Jurkat, Clone E6-1 (cell line): ENCODE data around the gene BMPR2. TPM values are rescaled to one million over a fixed set of nuclear protein-coding genes. Genes with fewer than 3 reads are reported as not detected.
"Not testable (repeated sequence)": the region's sequence is repeated elsewhere in the genome, so short reads cannot be mapped to it uniquely, and the experiment has no call there.

Experiments
- DNase-seq: peaks from one replicate; pipeline ENCODE4 v3.0.0-alpha.2; 2011; ENCODE audit warnings: low read depth, low spot score
- H3K4me3 ChIP-seq: 2 replicates; pipeline ENCODE4 v1.5.1; 2011; ENCODE audit warnings: mild to moderate bottlenecking, low read length, control low read depth, moderate library complexity
- polyA plus RNA-seq: library from polyadenylated mRNA; unstranded; fragments of >200 nt; gene quantifications from one replicate; pipeline ENCODE4 v1.2.1, GENCODE V29; 2012; ENCODE audit warnings: missing spikeins; ENCODE audit not compliant: insufficient read length, insufficient read depth

Gene BMPR2
- polyA plus RNA-seq = 3.2 TPM

GRCh38 chr2:202375609-202376408 lies at the start of gene BMPR2:
BMPR2 (plus strand) TSS chr2:202376327; CDS start chr2:202377475, 1,148 bp downstream.
- peak; percentile 49 for DNase-seq

DNA sequence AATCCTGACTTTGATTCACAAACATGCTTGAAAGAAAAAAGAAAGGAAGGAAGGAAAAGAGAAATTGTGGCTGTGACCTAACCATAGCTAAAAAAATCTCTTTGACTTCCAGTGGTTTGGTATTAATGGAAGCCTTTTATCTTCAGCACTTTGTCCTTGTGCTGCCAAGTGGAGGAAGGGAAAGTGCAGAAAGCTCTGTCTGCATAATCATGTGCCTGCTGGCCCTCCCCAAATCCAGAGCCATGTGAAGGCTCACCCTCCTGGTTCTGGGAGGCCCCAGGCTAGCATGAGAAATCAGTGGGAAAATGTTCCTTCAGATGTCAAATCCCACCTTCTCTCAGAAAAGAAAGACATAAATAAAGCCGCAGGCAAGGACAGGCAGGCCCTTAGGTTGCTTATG lies 48.3 kb upstream of the BMPR2 start:
- H3K4me3 ChIP-seq = no peak overlapping the region
- DNase-seq = no peak

More at GRCh38 chr2:202375609-202376408, at the start of gene BMPR2:
- H3K4me3 ChIP-seq = peak within 1 kb of the TSS; percentile 85

DNA sequence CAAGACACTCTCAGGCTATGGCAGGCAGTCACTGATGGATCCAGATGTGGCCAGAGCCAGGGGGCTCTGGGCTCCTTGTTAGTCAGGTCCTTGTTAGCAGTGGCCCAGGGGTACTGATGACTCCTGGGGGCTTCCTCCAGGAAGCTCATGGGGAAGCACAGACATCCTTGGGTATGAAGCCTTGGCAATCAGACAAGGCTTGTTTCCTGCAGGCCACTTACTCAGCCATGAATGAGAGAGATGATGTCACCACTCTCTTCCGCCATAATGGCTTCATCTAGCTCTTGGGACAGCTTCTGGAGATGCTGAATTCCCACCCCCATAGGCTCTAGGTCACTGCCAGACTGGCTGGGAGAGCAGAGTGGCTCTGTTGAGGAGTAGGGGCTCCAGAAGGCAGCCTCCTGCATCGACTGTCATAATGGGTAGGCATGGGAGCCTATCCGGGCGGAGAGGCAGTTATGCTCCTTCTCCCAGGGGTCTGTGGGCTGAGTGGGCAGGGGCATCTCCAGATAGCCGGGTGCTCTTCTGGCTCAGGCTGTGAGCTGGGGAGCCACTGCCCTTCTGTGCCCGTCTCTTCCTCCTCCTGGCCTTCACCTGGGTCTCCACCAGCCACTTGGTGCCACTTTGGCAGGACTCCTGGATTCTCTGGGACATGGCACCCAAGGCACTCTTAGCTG lies 40.2 kb upstream of the BMPR2 start:
- no peak for DNase-seq
- no peak overlapping the region for H3K4me3 ChIP-seq

GRCh38 chr2:202337151-202337550 lies 39.0 kb upstream of the BMPR2 start:
- no peak overlapping the region for H3K4me3 ChIP-seq
- no peak for DNase-seq

DNA sequence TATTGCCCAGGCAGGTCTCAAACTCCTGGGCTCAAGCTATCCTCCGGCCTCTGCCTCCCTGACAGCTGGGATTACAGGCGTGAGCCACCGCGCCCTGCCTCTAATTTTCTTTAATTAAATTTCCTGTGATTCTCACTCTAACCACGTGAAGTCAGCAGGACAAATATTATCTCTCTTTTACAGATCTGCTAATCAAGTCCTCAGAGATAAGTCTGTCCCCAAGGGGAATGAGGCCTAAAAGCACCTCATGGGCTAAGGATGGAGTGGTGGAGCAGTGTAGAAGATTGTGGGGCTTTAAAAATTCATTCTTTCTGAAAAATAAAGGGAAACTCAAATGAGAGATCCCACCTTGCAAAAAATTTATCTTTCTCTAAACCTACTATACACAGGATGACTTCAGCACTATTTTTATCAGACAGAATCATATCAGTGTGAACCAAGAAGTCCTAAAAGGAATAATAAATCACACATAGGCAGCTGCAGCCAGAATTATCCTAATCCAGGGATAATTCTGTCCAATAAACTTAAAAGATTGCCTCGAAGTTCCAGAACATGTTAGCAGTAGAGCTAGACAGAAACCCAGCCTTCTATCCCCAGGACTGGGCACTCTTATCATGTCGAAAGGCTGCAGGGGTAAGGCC lies 38.3 kb upstream of the BMPR2 start:
- DNase-seq = no peak
- H3K4me3 ChIP-seq = no peak overlapping the region

DNA sequence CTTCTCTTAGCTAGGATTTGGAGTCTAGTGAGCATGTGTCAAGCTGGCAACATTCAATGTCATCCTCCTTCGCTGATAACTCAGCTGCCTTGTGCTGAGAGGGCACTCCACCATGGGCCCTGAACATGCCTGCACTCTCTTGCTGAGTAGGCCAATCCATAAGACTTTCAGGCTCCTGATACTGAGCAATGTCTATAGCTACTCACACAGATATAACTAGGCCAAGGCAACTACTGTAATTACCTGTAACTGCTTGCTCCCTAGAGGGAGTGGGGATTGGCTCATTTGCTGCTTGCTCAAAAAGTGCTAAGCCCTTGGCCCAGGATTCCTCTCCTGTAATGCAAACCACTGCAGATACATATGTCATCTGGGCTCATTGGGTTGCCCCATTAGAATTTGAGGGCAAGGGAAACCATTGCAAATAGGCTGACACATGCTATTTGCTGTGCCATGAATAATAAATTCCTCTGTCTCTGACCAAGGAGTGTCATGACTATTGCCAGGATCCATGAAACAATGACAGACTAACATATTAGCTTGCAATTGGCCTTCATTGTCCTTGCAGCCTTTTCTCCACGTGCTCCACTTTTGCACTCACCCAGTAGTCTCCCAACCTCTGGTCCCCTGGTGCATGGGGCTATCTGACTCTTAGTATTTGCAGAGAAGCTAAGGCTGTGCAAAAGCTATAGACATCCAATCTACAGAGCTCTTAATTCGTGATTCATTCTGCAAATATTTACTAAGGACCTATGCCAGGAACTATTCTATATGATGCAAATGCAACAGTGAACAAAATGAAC lies 36.9 kb upstream of the BMPR2 start:
- no peak overlapping the region for H3K4me3 ChIP-seq
- DNase-seq = no peak

GRCh38 chr2:202344178-202344577 lies 31.9 kb upstream of the BMPR2 start:
- no peak for DNase-seq
- no peak overlapping the region for H3K4me3 ChIP-seq

DNA sequence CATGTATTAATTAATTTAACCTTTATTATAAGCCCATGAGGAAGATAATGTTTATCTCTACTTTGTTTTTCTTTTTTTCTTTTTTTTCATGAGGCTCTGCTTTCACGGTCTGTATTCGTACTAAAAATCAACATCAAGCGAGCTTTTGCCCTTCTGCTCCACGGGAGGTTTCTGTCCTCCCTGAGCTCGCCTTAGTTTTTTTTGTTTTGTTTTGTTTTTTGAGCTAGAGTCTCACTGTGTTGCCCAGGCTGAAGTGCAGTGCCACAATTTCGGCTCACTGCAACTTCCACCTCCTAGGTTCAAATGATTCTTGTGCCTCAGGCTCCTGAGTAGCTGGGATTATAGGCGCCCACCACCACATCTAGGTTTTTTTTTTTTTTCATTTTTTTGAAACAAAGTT lies 29.9 kb upstream of the BMPR2 start:
- H3K4me3 ChIP-seq = no peak overlapping the region
- DNase-seq = no peak

DNA sequence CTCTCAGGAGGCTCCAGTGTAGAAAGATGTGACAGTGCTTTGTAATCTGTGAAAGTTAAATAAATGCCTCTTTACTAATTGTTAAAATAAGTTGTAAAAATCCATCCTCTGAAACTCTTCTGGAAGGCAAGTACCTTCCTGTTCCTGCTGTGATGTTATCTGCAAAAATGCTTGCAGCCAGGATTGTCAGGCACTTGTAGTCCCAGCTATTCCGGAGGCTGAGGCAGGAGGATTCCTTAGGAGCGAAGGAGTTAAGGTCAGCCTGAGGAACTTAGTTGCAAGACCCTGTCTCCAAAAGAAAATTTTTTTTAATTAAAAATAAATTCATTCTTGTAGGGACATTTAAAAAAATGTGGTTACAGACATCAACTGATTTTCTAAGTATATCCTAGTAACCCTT lies 22.7 kb upstream of the BMPR2 start:
- no peak for DNase-seq
- no peak overlapping the region for H3K4me3 ChIP-seq

DNA sequence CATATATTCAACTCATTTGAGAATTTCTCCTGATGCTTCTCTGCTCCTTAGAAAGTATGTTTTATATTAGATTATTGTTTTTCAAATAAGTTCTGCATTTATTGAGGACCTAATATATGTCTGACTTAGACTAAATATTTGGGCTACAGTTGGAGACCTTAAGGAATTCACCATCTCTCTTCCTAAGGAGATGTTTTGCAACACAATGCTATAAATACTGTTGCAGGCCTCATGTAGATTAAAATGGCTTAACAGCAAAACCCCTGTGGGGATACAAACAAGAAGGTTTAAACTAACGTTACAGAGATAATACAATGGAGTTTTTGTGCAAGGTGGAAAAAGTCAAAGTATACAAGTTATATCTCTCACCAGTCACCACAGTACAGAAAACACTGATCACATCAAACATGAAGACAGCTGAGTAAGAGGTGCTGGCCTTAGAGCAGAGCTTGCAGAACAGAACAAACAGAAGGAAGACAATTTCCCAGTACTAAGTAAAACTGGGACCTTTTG lies 20.1 kb upstream of the BMPR2 start:
- H3K4me3 ChIP-seq = no peak overlapping the region
- no peak for DNase-seq

- DNase-seq, H3K4me3 ChIP-seq: not testable (repeated sequence)
These were observed 17.2 kb upstream of the BMPR2 start for GRCh38 chr2:202358924-202359323.

DNA sequence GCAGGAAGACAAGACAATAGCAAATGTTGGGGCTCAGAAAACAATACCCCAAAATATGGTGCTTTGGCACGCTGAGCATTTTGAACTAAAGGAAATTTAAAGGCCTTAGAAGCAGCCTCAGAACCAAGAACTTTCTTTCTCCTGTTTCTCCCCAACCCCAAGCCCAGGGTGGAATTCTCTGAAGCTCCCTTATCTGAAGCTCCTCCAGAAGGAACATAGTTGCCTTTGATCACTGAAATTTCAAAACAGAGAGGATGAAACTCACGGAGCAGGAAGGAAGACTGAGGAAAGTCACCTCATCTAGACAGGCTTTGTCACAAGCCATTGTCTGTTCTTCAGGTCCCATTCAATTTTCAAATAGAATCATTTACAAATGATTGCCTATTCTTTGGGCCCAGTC lies 15.5 kb upstream of the BMPR2 start:
- no peak for DNase-seq
- no peak overlapping the region for H3K4me3 ChIP-seq

- no peak for DNase-seq
These were observed 15.0 kb upstream of the BMPR2 start for GRCh38 chr2:202361108-202361507.

DNA sequence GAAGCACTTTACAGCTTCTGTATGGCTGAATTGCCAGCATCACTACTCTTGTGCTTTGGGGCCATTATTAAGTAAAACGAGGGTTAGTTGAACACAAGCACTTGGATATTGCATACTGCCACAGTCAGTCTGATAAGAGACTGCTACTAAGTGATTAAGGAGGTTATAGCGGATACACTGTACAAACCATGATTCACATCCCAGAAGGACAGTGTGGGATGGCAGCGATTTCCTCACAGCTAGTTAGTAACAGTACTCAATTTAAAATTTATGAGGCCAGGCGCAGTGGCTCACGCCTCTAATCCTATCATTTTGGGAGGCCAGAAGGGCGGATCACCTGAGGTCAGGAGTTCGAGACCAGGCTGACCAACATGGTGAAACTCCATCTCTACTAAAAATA lies 2.6 kb upstream of the BMPR2 start:
- no peak for DNase-seq
- no peak overlapping the region for H3K4me3 ChIP-seq

More at GRCh38 chr2:202361108-202361507, 15.0 kb upstream of the BMPR2 start:
- no peak overlapping the region for H3K4me3 ChIP-seq

- not testable (repeated sequence) for H3K4me3 ChIP-seq, DNase-seq
These were observed 1.7 kb upstream of the BMPR2 start for GRCh38 chr2:202374383-202374782.

DNA sequence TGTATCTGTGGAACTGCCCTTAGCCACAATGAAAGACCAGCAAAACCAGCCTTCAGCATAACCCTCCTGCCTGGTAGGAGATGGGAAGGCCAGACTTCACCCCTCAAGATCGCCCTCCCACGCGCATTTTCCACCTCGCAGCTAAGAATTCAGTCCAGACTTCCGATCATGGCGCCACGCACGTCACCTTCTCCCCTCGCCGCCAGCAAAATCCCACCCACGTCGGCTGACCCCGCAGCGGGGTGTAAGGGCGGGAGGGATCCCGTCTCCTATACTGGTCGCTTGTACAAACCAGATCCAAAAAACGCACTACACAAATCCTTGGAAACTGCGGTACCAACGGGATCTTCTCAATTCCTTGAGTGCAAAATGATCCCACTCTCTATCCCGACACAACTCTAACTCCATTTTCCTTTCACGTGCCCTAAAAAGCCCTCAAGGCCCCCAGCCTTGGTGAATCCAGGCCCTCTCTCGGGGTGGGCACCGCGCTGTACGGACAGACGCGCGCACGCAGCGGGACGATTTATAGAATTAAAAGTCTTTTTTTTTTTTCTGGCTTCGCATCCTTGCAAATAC lies 1.0 kb upstream of the BMPR2 start:
- H3K4me3 ChIP-seq = peak overlapping the region; percentile 85

DNA sequence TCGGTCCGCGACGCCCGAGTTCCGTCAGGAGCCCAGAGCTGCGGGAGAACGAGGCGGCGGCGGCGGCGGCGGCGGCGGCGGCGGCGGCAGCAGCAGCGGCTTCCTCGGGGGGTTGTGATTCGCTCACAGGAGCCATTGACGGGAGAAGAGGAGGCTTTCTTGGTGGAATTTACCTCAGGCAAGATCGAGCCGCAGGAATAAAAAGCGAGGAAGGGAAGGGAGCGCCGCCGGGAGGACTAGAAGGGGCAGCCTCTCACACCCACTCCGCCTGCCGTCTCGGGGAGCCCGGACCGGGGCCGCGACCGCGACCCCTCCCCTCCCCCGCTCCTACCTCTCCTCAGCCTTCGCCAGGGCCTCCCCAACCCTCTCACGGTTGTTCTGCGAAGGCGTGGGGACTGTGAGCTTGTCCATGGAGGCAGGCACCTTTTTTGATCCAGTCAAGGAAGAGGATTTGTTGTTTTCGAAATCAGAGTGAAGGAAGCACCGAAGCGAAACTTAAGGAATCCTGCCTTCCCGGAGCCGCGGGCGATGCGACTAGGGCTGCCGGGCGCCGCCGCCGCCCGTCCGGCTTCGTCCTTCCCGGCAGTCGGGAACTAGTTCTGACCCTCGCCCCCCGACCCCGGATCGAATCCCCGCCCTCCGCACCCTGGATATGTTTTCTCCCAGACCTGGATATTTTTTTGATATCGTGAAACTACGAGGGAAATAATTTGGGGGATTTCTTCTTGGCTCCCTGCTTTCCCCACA lies 506 bp downstream of the BMPR2 start:
- peak; percentile 12 for DNase-seq
- peak overlapping the region; percentile 85 for H3K4me3 ChIP-seq

More for the DNA sequence above, 1.0 kb upstream of the BMPR2 start:
- DNase-seq = no peak

DNA sequence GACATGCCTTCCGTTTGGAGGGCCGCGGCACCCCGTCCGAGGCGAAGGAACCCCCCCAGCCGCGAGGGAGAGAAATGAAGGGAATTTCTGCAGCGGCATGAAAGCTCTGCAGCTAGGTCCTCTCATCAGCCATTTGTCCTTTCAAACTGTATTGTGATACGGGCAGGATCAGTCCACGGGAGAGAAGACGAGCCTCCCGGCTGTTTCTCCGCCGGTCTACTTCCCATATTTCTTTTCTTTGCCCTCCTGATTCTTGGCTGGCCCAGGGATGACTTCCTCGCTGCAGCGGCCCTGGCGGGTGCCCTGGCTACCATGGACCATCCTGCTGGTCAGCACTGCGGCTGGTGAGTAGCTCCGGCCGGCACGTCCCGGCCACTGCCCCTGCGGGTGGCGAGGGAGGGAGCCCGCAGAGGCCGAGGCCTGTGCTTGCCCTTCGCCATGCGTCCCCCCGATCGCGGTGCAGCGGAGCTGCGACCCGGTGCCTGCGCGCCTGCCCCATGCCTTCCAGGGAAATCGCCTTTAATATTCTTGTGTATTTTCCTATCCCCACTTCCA lies 1.2 kb downstream of the BMPR2 start:
- peak overlapping the region; percentile 85 for H3K4me3 ChIP-seq
- DNase-seq = no peak
